Activated CD8-positive, alpha-beta T cell treated with anti-CD3 and anti-CD28 coated beads for 36 hours (primary cell): Measurements from ENCODE around the gene GRAP2. TPM values are rescaled to one million over a fixed set of nuclear protein-coding genes. Genes with fewer than 3 reads are reported as not detected.

Experiments
- ATAC-seq: fragments of 200-7000 bp; cut with Tn5 transposase; one replicate; pipeline ENCODE4 v1.10.0; 2021; ENCODE audit warnings: mild to moderate bottlenecking, moderate library complexity
- CTCF ChIA-PET: fragments of 350-600 bp; sonication (Branson Sonifier 250); formaldehyde crosslinking; loops from one replicate; lab custom pipeline; 2021; ENCODE audit warnings: antibody characterized with exemption; lab: Charles Lee
- POLR2A ChIA-PET: fragments of 350-600 bp; sonication (Branson Sonifier 250); formaldehyde crosslinking; loops from one replicate; lab custom pipeline; 2021; ENCODE audit warnings: antibody characterized with exemption; lab: Charles Lee
- DNase-seq: peaks from one replicate; pipeline ENCODE4 v3.0.0-alpha.2; 2020
- H3K27ac Mint-ChIP-seq: one replicate; pipeline ENCODE4 v1.8.0; 2021; ENCODE audit warnings: mild to moderate bottlenecking, mixed read lengths
- H3K27me3 Mint-ChIP-seq: one replicate; pipeline ENCODE4 v1.8.0; 2021; ENCODE audit warnings: mixed read lengths
- H3K36me3 Mint-ChIP-seq: one replicate; pipeline ENCODE4 v1.8.0; 2021; ENCODE audit warnings: low read depth, mixed read lengths
- H3K4me1 Mint-ChIP-seq: one replicate; pipeline ENCODE4 v1.8.0; 2021; ENCODE audit warnings: low read depth, mixed read lengths
- H3K4me3 Mint-ChIP-seq: one replicate; pipeline ENCODE4 v1.8.0; 2021; ENCODE audit warnings: mild to moderate bottlenecking, moderate library complexity, mixed read lengths
- H3K9me3 Mint-ChIP-seq: one replicate; pipeline ENCODE4 v1.8.0; 2021; ENCODE audit warnings: mixed read lengths
- intact Hi-C: fragments of 100-400 bp; cut with micrococcal nuclease; formaldehyde crosslinking; loops from one replicate; pipeline ENCODE4 v1.10.0; 2022
- total RNA-seq, 2 experiments: library from RNA; stranded (reverse); gene quantifications; one replicate each; pipeline ENCODE4 v1.2.3, GENCODE V29; 2021
- TF ChIP-seq, protein P1 (sequence below): fragments of 200-600 bp; IDR thresholded peaks from one replicate; pipeline ENCODE4 v1.8.0; 2022; ENCODE audit warnings: antibody characterized with exemption, mild to moderate bottlenecking

Gene GRAP2
- total RNA-seq, 2 experiments from 2014 or later: 83.2 to 86.8 TPM

DNA sequence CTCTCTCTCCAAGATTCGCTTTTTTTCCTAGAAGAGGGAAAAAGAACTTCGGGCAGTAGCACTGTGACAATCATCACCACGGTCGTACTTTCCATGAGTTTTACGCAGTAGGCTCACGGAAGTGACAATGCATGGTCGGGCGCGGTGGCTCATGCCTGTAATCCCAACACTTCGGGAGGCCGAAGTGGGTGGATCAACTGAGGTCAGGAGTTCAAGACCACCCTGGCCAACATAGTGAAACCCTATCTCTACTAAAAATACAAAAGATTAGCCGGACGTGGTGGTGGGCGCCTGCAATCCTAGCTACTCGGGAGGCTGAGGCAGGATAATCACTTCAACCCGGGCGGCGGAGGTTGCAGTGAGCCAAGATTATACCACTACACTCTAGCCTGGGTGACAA is 23.4 kb downstream of the GRAP2 start:
- Mint-ChIP-seq H3K27me3 (no peaks in the 10 kb centered on the region), H3K4me3 (no peak overlapping the region), H3K27ac (no peak overlapping the region), H3K36me3 (peaks cover 41% of the 10 kb centered on the region), H3K4me1 (peaks cover 60% of the 10 kb centered on the region), H3K9me3 (no peaks in the 10 kb centered on the region)
- ChIA-PET POLR2A (interaction anchor here (0.6 to 10.2 kb wide), 9 partner anchors 7 to 151 kb away, joined by 3 to 270 read pairs (median 11); no protein-coding TSS in a partner anchor), CTCF (interaction anchor here (1.1 to 11.3 kb wide), 11 partner anchors 10 to 431 kb away, joined by 3 to 130 read pairs (median 9); no protein-coding TSS in a partner anchor)
- intact Hi-C loops: loop anchor here (5.0 kb wide), 1 partner anchor 38 kb away; the partner anchor contains the start of gene TMA7B
- TF ChIP-seq, protein P1, sequence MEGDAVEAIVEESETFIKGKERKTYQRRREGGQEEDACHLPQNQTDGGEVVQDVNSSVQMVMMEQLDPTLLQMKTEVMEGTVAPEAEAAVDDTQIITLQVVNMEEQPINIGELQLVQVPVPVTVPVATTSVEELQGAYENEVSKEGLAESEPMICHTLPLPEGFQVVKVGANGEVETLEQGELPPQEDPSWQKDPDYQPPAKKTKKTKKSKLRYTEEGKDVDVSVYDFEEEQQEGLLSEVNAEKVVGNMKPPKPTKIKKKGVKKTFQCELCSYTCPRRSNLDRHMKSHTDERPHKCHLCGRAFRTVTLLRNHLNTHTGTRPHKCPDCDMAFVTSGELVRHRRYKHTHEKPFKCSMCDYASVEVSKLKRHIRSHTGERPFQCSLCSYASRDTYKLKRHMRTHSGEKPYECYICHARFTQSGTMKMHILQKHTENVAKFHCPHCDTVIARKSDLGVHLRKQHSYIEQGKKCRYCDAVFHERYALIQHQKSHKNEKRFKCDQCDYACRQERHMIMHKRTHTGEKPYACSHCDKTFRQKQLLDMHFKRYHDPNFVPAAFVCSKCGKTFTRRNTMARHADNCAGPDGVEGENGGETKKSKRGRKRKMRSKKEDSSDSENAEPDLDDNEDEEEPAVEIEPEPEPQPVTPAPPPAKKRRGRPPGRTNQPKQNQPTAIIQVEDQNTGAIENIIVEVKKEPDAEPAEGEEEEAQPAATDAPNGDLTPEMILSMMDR: no peak
- DNase-seq (peak; percentile 52), ATAC-seq (no peak)

DNA sequence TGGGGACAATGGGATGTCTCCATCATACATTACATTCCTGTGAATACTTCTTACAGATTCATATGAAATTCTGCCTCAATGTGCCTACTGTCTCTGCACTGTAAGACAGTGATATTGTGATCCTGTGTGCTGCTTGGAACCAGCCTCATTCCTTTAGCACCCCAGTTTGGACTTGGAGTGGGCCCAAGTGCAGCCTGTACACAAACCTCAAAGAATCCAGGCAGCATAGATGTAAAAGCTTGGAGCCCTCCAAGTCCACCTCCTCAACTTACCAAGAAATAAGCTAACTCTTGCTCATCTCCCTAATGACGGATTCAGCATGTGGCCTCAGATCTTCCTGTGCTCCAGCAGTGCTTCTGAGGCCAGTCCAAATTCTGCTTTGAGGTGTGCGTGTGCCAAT is 24.4 kb downstream of the GRAP2 start:
- CTCF ChIA-PET: interaction anchor here (0.8 to 11.3 kb wide), 13 partner anchors 9 to 432 kb away, joined by 3 to 130 read pairs (median 11); no protein-coding TSS in a partner anchor
- peak; percentile 2 for ATAC-seq
- POLR2A ChIA-PET: interaction anchor here (0.6 to 10.2 kb wide), 14 partner anchors 8 to 554 kb away, joined by 3 to 270 read pairs (median 4); partner anchors contain the start of gene TNRC6B

DNA sequence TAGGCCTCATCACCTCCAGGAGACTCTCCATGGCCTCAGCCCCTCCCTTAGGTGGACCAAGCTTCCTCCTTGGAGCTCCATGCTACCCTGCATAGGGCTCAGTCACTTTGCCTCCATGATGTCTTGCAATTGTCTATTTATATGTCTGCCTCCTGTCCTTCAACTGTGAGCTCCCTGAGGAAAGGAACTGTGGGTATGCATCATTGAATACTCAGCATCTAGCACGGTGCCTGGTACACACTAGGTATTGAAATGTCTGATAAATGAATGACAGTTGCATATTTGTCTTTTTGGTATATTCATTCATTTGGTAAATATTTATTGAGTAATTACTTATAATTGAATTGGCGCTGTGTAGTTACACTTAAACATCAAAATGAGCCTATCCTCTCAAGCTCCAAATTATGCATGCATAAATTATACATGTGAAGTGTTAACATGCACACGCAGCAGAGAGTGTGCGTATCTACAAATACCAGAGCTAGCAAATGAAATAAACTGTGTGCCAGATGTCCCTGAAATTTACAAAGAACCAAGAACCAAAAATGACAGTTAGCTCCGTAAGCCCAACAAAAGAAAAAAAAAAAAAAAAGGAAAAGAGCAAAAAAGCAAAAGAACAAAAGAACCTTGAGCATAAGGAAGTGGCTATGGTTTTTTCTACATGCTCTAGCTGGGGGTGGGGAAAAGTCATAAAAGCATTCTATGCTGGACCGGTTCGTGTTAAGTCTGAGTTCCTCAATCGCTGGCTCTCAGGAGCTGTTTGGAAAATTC is 25.2 kb downstream of the GRAP2 start:
- POLR2A ChIA-PET: interaction anchor here (0.9 to 10.2 kb wide), 13 partner anchors 8 to 405 kb away, joined by 3 to 270 read pairs (median 5); partner anchors contain the start of gene TNRC6B
- TF ChIP-seq, protein P1: no peak
- CTCF ChIA-PET: interaction anchor here (0.8 to 11.3 kb wide), 16 partner anchors 8 to 392 kb away, joined by 3 to 130 read pairs (median 7); no protein-coding TSS in a partner anchor
- H3K9me3 Mint-ChIP-seq: no peaks in the 10 kb centered on the region
- peaks cover 43% of the 10 kb centered on the region for H3K4me1 Mint-ChIP-seq
- DNase-seq (peak; percentile 1), ATAC-seq (peak; percentile 26)
- intact Hi-C loops: loop anchor here (2.0 kb wide), 1 partner anchor 13 kb away; no protein-coding TSS in a partner anchor
- H3K27ac Mint-ChIP-seq: no peak overlapping the region
- no peak overlapping the region for H3K4me3 Mint-ChIP-seq
- H3K27me3 Mint-ChIP-seq: no peaks in the 10 kb centered on the region
- H3K36me3 Mint-ChIP-seq: peaks cover 39% of the 10 kb centered on the region

More for the DNA sequence above, 24.4 kb downstream of the GRAP2 start:
- DNase-seq: no peak
- TF ChIP-seq, protein P1: no peak
- no peak overlapping the region for H3K4me3 Mint-ChIP-seq
- H3K9me3 Mint-ChIP-seq: no peaks in the 10 kb centered on the region
- H3K27ac Mint-ChIP-seq: no peak overlapping the region
- H3K36me3 Mint-ChIP-seq: peaks cover 39% of the 10 kb centered on the region
- intact Hi-C loops: no loop called here
- H3K4me1 Mint-ChIP-seq: peaks cover 50% of the 10 kb centered on the region
- H3K27me3 Mint-ChIP-seq: no peaks in the 10 kb centered on the region

GRCh38 chr22:39926753-39927152 is 25.9 kb downstream of the GRAP2 start:
- CTCF ChIA-PET: interaction anchor here (1.0 to 11.3 kb wide), 15 partner anchors 7 to 421 kb away, joined by 3 to 130 read pairs (median 7); no protein-coding TSS in a partner anchor
- no peak overlapping the region for H3K4me3 Mint-ChIP-seq
- ATAC-seq (no peak), DNase-seq (no peak)
- TF ChIP-seq, protein P1: no peak
- POLR2A ChIA-PET: interaction anchor here (0.7 to 10.2 kb wide), 9 partner anchors 9 to 27 kb away, joined by 3 to 270 read pairs (median 9); no protein-coding TSS in a partner anchor
- intact Hi-C loops: loop anchor here (2.0 kb wide), 1 partner anchor 14 kb away; no protein-coding TSS in a partner anchor
- H3K4me1 Mint-ChIP-seq: peaks cover 38% of the 10 kb centered on the region
- no peaks in the 10 kb centered on the region for H3K27me3 Mint-ChIP-seq
- H3K36me3 Mint-ChIP-seq: peaks cover 39% of the 10 kb centered on the region
- no peak overlapping the region for H3K27ac Mint-ChIP-seq
- no peaks in the 10 kb centered on the region for H3K9me3 Mint-ChIP-seq
